Spleen (tissue), 7 donors: ENCODE results near the gene SLC25A51.

Experiments used
- POLR2A ChIP-seq, 3 donors: fragments of 450-650 bp; IDR thresholded peaks; one replicate each; pipeline ENCODE4 v1.5.1; 2017; ENCODE audit warnings: antibody characterized with exemption in 3 of 3, mild to moderate bottlenecking in 1 of 3
- POLR2AphosphoS5 ChIP-seq, 3 donors: sonication (generic); formaldehyde crosslinking; IDR thresholded peaks; one replicate each; pipeline ENCODE4 v1.5.1; 2017; ENCODE audit warnings: antibody characterized with exemption in 3 of 3
- TF ChIP-seq, protein P1 (sequence below), 11 experiments: fragments of 200-600 bp in 7 of 11; fragments of 450-650 bp in 4 of 11; sonication (generic) in 4 of 11; IDR thresholded peaks in 8 of 11; conservative IDR thresholded peaks in 3 of 11; 1 replicate in 7 of 11; 2 replicates in 4 of 11; pipeline versions ENCODE4 v1.4.0 to v1.8.0; 2016 to 2021; ENCODE audit warnings: antibody characterized with exemption in 11 of 11, inconsistent platforms in 4 of 11, mild to moderate bottlenecking in 1 of 11
- donor health status: DM: no; HTN: no; CAD: no; lungs with moderate emphysema.
- donor health status: DM: no; HTN: no; CAD: no.
- donor health status: DM: no; HTN: no; CAD: no.

DNA sequence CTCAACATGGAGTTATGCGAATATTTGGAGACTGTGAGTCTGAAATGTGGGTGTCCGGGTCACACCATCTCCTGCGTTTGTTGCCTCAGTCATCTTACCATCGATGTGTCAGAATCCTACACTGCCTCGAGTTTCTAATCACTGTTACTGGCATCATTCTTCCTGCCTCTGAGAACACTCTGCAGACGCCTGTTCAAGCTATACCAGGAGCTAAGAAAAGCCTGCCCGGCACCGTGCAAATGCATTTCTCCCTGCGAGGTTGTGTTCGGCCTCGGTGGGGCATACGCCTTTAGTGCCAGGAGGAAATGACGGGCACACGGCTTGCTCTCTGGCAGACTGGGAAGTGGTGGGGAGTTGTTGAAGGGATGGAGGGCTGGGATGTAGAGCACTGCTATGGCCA, 31.2 kb upstream of the SLC25A51 start:
- TF ChIP-seq POLR2A (IDR thresholded peaks at IDR 0.05) = no peak
- TF ChIP-seq, protein P1, sequence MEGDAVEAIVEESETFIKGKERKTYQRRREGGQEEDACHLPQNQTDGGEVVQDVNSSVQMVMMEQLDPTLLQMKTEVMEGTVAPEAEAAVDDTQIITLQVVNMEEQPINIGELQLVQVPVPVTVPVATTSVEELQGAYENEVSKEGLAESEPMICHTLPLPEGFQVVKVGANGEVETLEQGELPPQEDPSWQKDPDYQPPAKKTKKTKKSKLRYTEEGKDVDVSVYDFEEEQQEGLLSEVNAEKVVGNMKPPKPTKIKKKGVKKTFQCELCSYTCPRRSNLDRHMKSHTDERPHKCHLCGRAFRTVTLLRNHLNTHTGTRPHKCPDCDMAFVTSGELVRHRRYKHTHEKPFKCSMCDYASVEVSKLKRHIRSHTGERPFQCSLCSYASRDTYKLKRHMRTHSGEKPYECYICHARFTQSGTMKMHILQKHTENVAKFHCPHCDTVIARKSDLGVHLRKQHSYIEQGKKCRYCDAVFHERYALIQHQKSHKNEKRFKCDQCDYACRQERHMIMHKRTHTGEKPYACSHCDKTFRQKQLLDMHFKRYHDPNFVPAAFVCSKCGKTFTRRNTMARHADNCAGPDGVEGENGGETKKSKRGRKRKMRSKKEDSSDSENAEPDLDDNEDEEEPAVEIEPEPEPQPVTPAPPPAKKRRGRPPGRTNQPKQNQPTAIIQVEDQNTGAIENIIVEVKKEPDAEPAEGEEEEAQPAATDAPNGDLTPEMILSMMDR (IDR thresholded peaks at IDR 0.05 in 8 of 11, conservative IDR thresholded peaks at IDR 0.05 in 3 of 11) = no peak
- no peak for TF ChIP-seq POLR2AphosphoS5 (IDR thresholded peaks at IDR 0.05)
